Activated B cell treated with CpG ODN at 0.5 μM for 24 hours (primary cell): ENCODE data around the gene ZNF616. TPM values are rescaled to one million over a fixed set of nuclear protein-coding genes. Genes with fewer than 3 reads are reported as not detected.

Source experiments
- ATAC-seq: fragments of 200-7000 bp; cut with Tn5 transposase; one replicate; pipeline ENCODE4 v1.10.0; 2021; ENCODE audit warnings: low read depth, mild to moderate bottlenecking, moderate library complexity
- CTCF ChIA-PET: fragments of 350-600 bp; sonication (Branson Sonifier 250); formaldehyde crosslinking; loops from one replicate; lab custom pipeline; 2021; ENCODE audit warnings: antibody characterized with exemption; lab: Charles Lee
- POLR2A ChIA-PET: fragments of 350-600 bp; sonication (Branson Sonifier 250); formaldehyde crosslinking; loops from one replicate; lab custom pipeline; 2021; ENCODE audit warnings: antibody characterized with exemption; lab: Charles Lee
- DNase-seq: peaks from one replicate; pipeline ENCODE4 v3.0.0; 2022
- H3K27ac Mint-ChIP-seq: one replicate; pipeline ENCODE4 v1.8.0; 2020; ENCODE audit warnings: mixed read lengths
- H3K27me3 Mint-ChIP-seq: one replicate; pipeline ENCODE4 v1.8.0; 2021; ENCODE audit warnings: mixed read lengths
- H3K36me3 Mint-ChIP-seq: one replicate; pipeline ENCODE4 v1.8.0; 2021; ENCODE audit warnings: low read depth, mixed read lengths
- H3K4me1 Mint-ChIP-seq: one replicate; pipeline ENCODE4 v1.8.0; 2021; ENCODE audit warnings: mixed read lengths
- H3K4me3 Mint-ChIP-seq: one replicate; pipeline ENCODE4 v1.8.0; 2020; ENCODE audit warnings: mild to moderate bottlenecking, mixed read lengths
- H3K9me3 Mint-ChIP-seq: one replicate; pipeline ENCODE4 v1.8.0; 2020; ENCODE audit warnings: mixed read lengths
- CTCF ChIP-seq: fragments of 200-600 bp; IDR thresholded peaks from one replicate; pipeline ENCODE4 v1.8.0; 2022; ENCODE audit warnings: antibody characterized with exemption, mild to moderate bottlenecking
- intact Hi-C: fragments of 100-400 bp; cut with micrococcal nuclease; formaldehyde crosslinking; loops from one replicate; pipeline ENCODE4 v1.15.1; 2024
- total RNA-seq: library from RNA; stranded (reverse); gene quantifications from 2 replicates; pipeline ENCODE4 v1.2.3, GENCODE V29; 2022

The ZNF616 gene
- total RNA-seq, 1 donor from 2014 or later = 7.4 TPM

GRCh38 chr19:52115526-52116053 is 24.1 kb downstream of the ZNF616 start:
- POLR2A ChIA-PET = no interaction called here
- Mint-ChIP-seq H3K27me3 (no peaks in the 10 kb centered on the region), H3K36me3 (peaks cover 66% of the 10 kb centered on the region), H3K4me1 (no peaks in the 10 kb centered on the region), H3K4me3 (no peak overlapping the region), H3K9me3 (peaks cover 76% of the 10 kb centered on the region), H3K27ac (no peak overlapping the region)
- CTCF ChIA-PET = no interaction called here
- TF ChIP-seq CTCF = no peak
- DNase-seq (no peak), ATAC-seq (no peak)
- intact Hi-C loops = no loop called here

DNA sequence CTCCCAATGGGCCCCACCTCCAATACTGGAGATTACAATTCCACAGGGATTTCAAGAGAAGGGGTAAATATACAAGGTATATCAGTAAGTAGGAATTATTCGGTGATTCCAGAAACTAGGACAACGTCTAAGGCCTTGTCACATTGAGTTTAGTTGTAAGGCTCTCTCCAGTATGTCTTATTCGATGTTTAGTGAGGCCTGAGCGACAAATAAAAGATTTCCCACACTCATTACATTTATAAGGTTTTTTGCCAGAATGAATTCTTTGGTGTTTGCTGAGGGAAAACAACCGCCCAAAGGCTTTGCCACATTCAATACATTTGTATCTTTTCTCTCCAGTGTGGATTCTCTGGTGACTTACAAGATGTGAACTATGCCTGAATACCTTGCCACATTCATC is 25.0 kb downstream of the ZNF616 start:
- H3K4me3 Mint-ChIP-seq = no peak overlapping the region
- H3K27ac Mint-ChIP-seq = no peak overlapping the region
- ATAC-seq (no peak), DNase-seq (no peak)
- H3K4me1 Mint-ChIP-seq = no peaks in the 10 kb centered on the region
- peaks cover 63% of the 10 kb centered on the region for H3K36me3 Mint-ChIP-seq
- H3K9me3 Mint-ChIP-seq = peaks cover 72% of the 10 kb centered on the region
- TF ChIP-seq CTCF = no peak
- CTCF ChIA-PET = no interaction called here
- POLR2A ChIA-PET = no interaction called here
- intact Hi-C loops = no loop called here
- H3K27me3 Mint-ChIP-seq = no peaks in the 10 kb centered on the region

DNA sequence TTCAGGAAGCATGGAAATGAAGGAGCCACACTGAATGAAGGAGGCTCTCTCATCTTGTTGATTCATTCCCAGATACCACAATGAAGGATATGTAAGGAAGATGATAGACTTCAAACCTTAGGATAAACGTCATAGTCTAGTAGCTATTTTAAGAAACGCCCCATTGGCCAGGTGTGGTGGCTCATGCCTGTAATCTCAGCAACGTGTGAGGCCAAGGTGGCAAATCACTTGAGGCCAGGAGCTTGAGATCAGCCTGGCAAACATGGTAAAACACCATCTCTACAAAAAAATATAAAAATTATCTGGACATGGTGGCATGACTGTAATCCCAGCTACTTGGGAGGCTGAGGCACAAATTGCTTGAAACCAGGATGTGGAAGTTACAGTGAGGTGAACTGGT is 27.1 kb downstream of the ZNF616 start:
- Mint-ChIP-seq H3K9me3 (peaks cover 65% of the 10 kb centered on the region), H3K27me3 (no peaks in the 10 kb centered on the region), H3K27ac (no peak overlapping the region), H3K4me3 (no peak overlapping the region), H3K4me1 (no peaks in the 10 kb centered on the region), H3K36me3 (peaks cover 44% of the 10 kb centered on the region)
- ChIA-PET POLR2A (no interaction called here), CTCF (no interaction called here)
- no peak for TF ChIP-seq CTCF
- DNase-seq (no peak), ATAC-seq (no peak)
- intact Hi-C loops = no loop called here

GRCh38 chr19:52110780-52111179 is 29.0 kb downstream of the ZNF616 start:
- POLR2A ChIA-PET = no interaction called here
- intact Hi-C loops = no loop called here
- Mint-ChIP-seq H3K27ac (no peak overlapping the region), H3K9me3 (peaks cover 63% of the 10 kb centered on the region), H3K27me3 (no peaks in the 10 kb centered on the region), H3K4me1 (no peaks in the 10 kb centered on the region), H3K4me3 (no peak overlapping the region), H3K36me3 (peaks cover 38% of the 10 kb centered on the region)
- TF ChIP-seq CTCF = no peak
- no peak for DNase-seq
- no peak for ATAC-seq
- CTCF ChIA-PET = no interaction called here

- DNase-seq (no peak), ATAC-seq (no peak)
- Mint-ChIP-seq H3K27me3 (no peaks in the 10 kb centered on the region), H3K4me3 (no peak overlapping the region), H3K9me3 (peaks cover 33% of the 10 kb centered on the region), H3K4me1 (no peaks in the 10 kb centered on the region), H3K36me3 (peaks cover 12% of the 10 kb centered on the region), H3K27ac (no peak overlapping the region)
- intact Hi-C loops = no loop called here
- ChIA-PET CTCF (no interaction called here), POLR2A (no interaction called here)
- no peak for TF ChIP-seq CTCF
Measured at GRCh38 chr19:52102782-52103181, 37.0 kb downstream of the ZNF616 start.
